Stimulated activated naive B cell treated with anti-CD40 and anti-IgM and Interleukin-4, amounts not matched to agents 10 μg/mL and 1 μg/mL and 100 μg/mL, for 72 hours (primary cell): ENCODE results near the gene LMAN1L.
A peak's percentile ranks its signal among the peaks of the same experiment; 100 is the strongest.

Experiments used
- ATAC-seq, 2 donors: fragments of 150-1000 bp; cut with Tn5 transposase; replicated peaks; 2 replicates each; pipeline ENCODE4 v1.10.0; 2021; ENCODE audit warnings: moderate library complexity in 1 of 2
- DNase-seq: peaks from one replicate; pipeline ENCODE4 v3.0.0; 2021
- H3K27ac Mint-ChIP-seq: one replicate; pipeline ENCODE4 v1.8.0; 2022; ENCODE audit warnings: mild to moderate bottlenecking, mixed read lengths
- H3K27me3 Mint-ChIP-seq, 2 donors: one replicate each; pipeline ENCODE4 v1.8.0; 2022; ENCODE audit warnings: mixed read lengths in 2 of 2
- H3K36me3 Mint-ChIP-seq, 2 donors: one replicate each; pipeline ENCODE4 v1.8.0; 2022; ENCODE audit warnings: mixed read lengths in 2 of 2, mild to moderate bottlenecking in 1 of 2
- H3K4me1 Mint-ChIP-seq, 2 donors: one replicate each; pipeline ENCODE4 v1.8.0; 2022; ENCODE audit warnings: mixed read lengths in 2 of 2, mild to moderate bottlenecking in 1 of 2
- H3K4me3 Mint-ChIP-seq, 2 donors: one replicate each; pipeline ENCODE4 v1.8.0; 2022; ENCODE audit warnings: mild to moderate bottlenecking in 2 of 2, mixed read lengths in 2 of 2, moderate library complexity in 1 of 2
- H3K9me3 Mint-ChIP-seq, 2 donors: one replicate each; pipeline ENCODE4 v1.8.0; 2022; ENCODE audit warnings: mixed read lengths in 2 of 2, mild to moderate bottlenecking in 1 of 2

LMAN1L gene

GRCh38 chr15:74812533-74812932 lies at the start of gene LMAN1L:
LMAN1L (plus strand) TSS chr15:74812835; CDS start chr15:74812855, 20 bp downstream.
- H3K36me3 Mint-ChIP-seq: peaks cover 0 to 4% of the 10 kb centered on the region in 2 donors
- H3K27ac Mint-ChIP-seq: peak within 1 kb of the TSS; percentile 67
- no peak within 1 kb of the TSS for H3K4me3 Mint-ChIP-seq
- DNase-seq: no peak
- peaks cover 22 to 24% of the 10 kb centered on the region in 2 donors for H3K4me1 Mint-ChIP-seq
- no peak for ATAC-seq
- H3K9me3 Mint-ChIP-seq: no peaks in the 10 kb centered on the region
- peaks cover 7 to 9% of the 10 kb centered on the region in 2 donors for H3K27me3 Mint-ChIP-seq

DNA sequence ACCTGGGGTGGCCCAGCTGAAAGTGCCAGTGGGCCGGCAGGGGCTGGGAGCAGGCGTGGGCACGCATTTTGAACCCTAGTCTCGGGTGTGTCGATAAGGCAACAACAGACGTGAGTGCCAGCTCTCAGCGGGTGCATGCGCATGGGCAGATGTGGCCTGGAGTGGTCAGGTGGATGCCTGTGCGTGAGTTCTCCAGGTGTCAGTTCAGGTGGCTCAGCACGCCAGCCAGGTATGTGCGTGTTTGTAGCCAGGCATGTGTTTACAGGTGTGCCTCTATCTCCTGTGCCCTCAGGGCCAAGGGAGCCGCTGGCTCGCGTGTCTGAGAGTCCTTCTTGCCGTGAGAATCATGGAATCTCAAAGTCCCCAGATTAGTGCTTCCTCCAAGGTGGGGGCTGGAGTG lies 49.2 kb upstream of the LMAN1L start:
- Mint-ChIP-seq H3K27me3 (peaks cover 0 to 17% of the 10 kb centered on the region in 2 donors), H3K4me1 (peaks cover 19 to 38% of the 10 kb centered on the region in 2 donors), H3K9me3 (no peaks in the 10 kb centered on the region), H3K27ac (no peak overlapping the region), H3K36me3 (no peaks in the 10 kb centered on the region), H3K4me3 (no peak overlapping the region)
- ATAC-seq (no peak), DNase-seq (no peak)

- H3K27ac Mint-ChIP-seq: no peak overlapping the region
- no peak for ATAC-seq
- H3K4me1 Mint-ChIP-seq: peaks cover 25 to 41% of the 10 kb centered on the region in 2 donors
- H3K36me3 Mint-ChIP-seq: no peaks in the 10 kb centered on the region
- H3K27me3 Mint-ChIP-seq: peaks cover 0 to 14% of the 10 kb centered on the region in 2 donors
- no peaks in the 10 kb centered on the region for H3K9me3 Mint-ChIP-seq
- DNase-seq: no peak
- no peak overlapping the region for H3K4me3 Mint-ChIP-seq
Measured at GRCh38 chr15:74767167-74768098, 45.2 kb upstream of the LMAN1L start.

DNA sequence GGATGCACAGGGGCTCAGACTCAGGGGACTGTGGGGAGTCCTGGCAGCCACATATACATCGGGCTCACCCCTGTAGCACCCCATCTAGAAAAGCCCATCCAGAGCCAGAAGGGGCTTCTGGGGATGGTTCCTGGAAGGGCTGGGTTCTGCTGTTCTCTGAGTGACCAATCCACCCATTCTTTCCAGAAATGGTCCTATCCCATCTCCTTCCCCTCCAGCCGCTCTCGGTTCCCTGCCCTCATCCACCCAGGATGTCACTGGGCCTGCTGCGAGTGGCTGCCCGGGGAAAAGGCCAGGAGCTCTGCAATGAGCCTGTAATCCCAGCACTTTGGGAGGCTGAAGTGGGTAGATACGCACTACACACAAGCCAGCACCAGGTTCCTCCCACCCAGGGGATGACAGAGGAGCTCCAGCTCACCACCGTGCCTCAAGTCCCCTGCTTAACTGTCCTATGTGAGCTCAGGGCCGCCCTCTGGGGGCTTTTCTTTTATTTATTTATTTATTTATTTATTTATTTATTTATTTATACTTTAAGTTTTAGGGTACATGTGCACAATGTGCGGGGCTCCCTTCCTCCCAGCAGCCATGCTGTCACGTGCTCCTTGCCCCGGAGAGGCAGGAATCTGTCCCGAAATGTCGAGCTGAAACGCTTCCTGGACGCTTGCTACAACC lies 44.4 kb upstream of the LMAN1L start:
- H3K27me3 Mint-ChIP-seq: peaks cover 0 to 6% of the 10 kb centered on the region in 2 donors
- no peaks in the 10 kb centered on the region for H3K36me3 Mint-ChIP-seq
- DNase-seq (no peak), ATAC-seq (no peak)
- peak overlapping the region; percentile 51 to 74 for H3K4me3 Mint-ChIP-seq
- peak overlapping the region; percentile 69 for H3K27ac Mint-ChIP-seq
- H3K4me1 Mint-ChIP-seq: peaks cover 28 to 41% of the 10 kb centered on the region in 2 donors
- H3K9me3 Mint-ChIP-seq: no peaks in the 10 kb centered on the region

GRCh38 chr15:74768771-74769342 lies 43.8 kb upstream of the LMAN1L start:
- Mint-ChIP-seq H3K4me1 (peaks cover 34 to 47% of the 10 kb centered on the region in 2 donors), H3K4me3 (peak overlapping the region; percentile 51 to 74), H3K27me3 (peaks cover 0 to 6% of the 10 kb centered on the region in 2 donors), H3K36me3 (no peaks in the 10 kb centered on the region), H3K27ac (peak overlapping the region; percentile 69), H3K9me3 (no peaks in the 10 kb centered on the region)
- DNase-seq (no peak), ATAC-seq (peak; percentile 42 to 51)

DNA sequence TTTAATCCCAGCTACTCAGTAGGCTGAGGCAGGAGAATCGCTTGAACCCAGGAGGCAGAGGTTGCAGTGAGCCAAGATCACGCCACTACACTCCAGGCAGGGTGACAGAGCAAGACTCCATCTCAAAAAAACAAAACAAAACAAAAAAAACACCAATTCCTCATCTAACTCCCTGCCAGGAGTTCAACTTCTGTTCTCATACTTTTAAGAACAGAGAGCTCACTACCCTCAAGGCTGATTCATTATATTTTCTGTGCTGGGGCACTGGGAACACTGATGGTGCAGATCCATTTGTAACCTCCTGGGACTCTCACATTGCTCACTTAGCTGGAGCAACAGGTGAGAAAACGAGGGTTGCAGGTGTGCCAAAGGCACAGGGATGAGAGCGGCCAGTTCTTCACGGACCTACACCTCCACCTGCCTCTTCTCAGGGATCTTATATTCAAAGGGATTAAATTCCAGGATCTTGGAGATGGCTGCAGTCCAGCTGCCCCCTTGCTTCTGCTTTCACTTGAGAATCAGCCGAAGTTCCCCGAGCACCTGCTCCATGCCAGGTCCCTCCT lies 43.1 kb upstream of the LMAN1L start:
- ATAC-seq (no peak), DNase-seq (no peak)
- H3K27me3 Mint-ChIP-seq: peaks cover 0 to 6% of the 10 kb centered on the region in 2 donors

GRCh38 chr15:74770211-74770903 lies 42.3 kb upstream of the LMAN1L start:
- H3K4me1 Mint-ChIP-seq: peaks cover 42 to 62% of the 10 kb centered on the region in 2 donors
- peaks cover 0 to 6% of the 10 kb centered on the region in 2 donors for H3K27me3 Mint-ChIP-seq
- H3K4me3 Mint-ChIP-seq: no peak overlapping the region
- H3K27ac Mint-ChIP-seq: no peak overlapping the region
- H3K36me3 Mint-ChIP-seq: no peaks in the 10 kb centered on the region
- no peaks in the 10 kb centered on the region for H3K9me3 Mint-ChIP-seq
- ATAC-seq (no peak), DNase-seq (no peak)

More for the DNA sequence above, 43.1 kb upstream of the LMAN1L start:
- Mint-ChIP-seq H3K9me3 (no peaks in the 10 kb centered on the region), H3K27ac (no peak overlapping the region), H3K36me3 (no peaks in the 10 kb centered on the region), H3K4me1 (peaks cover 37 to 53% of the 10 kb centered on the region in 2 donors), H3K4me3 (no peak overlapping the region)

- Mint-ChIP-seq H3K9me3 (no peaks in the 10 kb centered on the region), H3K4me1 (peaks cover 68 to 86% of the 10 kb centered on the region in 2 donors), H3K27ac (peak overlapping the region; percentile 86), H3K36me3 (no peaks in the 10 kb centered on the region), H3K27me3 (peaks cover 0 to 6% of the 10 kb centered on the region in 2 donors), H3K4me3 (no peak overlapping the region)
- DNase-seq (no peak), ATAC-seq (no peak)
Measured at GRCh38 chr15:74773329-74773728, 39.3 kb upstream of the LMAN1L start.

DNA sequence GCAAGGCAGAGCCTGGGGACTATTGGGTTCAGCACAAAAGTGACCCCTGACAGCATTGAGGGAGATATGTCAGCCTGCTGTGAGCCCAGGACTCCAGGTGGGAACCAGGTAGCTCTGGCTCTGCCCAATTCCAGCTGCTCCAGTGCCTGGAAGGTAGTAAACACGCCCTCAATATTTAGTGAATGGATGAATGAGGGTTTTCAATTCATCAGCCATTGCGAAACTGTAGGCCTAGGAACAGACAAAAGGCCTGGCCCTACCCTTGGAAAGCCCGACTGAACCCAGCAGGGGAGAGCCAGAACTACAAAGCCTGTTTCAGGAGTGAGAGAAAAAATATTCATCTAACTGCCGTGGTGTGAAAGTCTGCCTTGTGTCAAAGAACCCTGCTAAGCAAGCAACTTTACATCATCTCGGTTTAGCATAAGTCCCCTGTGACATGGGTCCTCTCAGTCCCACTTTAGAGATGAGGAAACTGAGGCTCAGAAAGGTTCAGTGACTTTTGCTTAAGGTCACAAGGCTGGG lies 38.8 kb upstream of the LMAN1L start:
- H3K4me1 Mint-ChIP-seq: peaks cover 69 to 86% of the 10 kb centered on the region in 2 donors
- no peak overlapping the region for H3K4me3 Mint-ChIP-seq
- H3K27me3 Mint-ChIP-seq: peaks cover 0 to 3% of the 10 kb centered on the region in 2 donors
- DNase-seq: no peak
- H3K27ac Mint-ChIP-seq: peak overlapping the region; percentile 86
- no peaks in the 10 kb centered on the region for H3K9me3 Mint-ChIP-seq
- ATAC-seq: no peak
- H3K36me3 Mint-ChIP-seq: no peaks in the 10 kb centered on the region

DNA sequence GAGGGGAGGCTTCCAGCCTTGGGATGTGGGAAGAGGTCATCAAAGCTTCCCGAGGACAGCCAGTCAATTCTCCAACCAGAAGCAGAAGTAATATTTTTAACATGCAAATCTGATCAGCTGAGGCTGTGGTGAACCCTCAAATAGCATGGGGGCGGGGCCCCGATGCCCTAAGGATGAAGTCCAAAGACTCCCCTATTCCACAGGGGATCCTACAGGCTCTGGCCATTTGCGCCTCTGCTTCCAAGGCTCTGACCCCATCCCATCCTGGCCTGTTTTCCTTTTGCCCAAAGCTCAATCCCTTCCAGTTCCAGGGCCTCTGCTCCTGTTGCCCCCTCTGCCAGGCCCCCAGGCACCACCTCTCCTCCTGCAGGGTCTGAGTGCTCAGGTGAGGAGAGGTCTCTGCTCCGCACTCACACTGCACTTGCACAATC lies 37.5 kb upstream of the LMAN1L start:
- DNase-seq (no peak), ATAC-seq (no peak)
- H3K4me1 Mint-ChIP-seq: peaks cover 81 to 95% of the 10 kb centered on the region in 2 donors
- no peaks in the 10 kb centered on the region for H3K27me3 Mint-ChIP-seq
- H3K4me3 Mint-ChIP-seq: peak overlapping the region; percentile 74 to 75
- H3K27ac Mint-ChIP-seq: peak overlapping the region; percentile 97
- no peaks in the 10 kb centered on the region for H3K9me3 Mint-ChIP-seq
- peaks cover 0 to 6% of the 10 kb centered on the region in 2 donors for H3K36me3 Mint-ChIP-seq

GRCh38 chr15:74775894-74776293 lies 36.7 kb upstream of the LMAN1L start:
- H3K36me3 Mint-ChIP-seq: peaks cover 4 to 10% of the 10 kb centered on the region in 2 donors
- peak overlapping the region in 1 of 2 donors; percentile 78 for H3K4me3 Mint-ChIP-seq
- no peaks in the 10 kb centered on the region for H3K27me3 Mint-ChIP-seq
- ATAC-seq (no peak), DNase-seq (no peak)
- peak overlapping the region; percentile 97 for H3K27ac Mint-ChIP-seq
- peaks cover 88 to 100% of the 10 kb centered on the region in 2 donors for H3K4me1 Mint-ChIP-seq
- no peaks in the 10 kb centered on the region for H3K9me3 Mint-ChIP-seq

GRCh38 chr15:74776821-74777768 lies 35.5 kb upstream of the LMAN1L start:
- DNase-seq (peak; percentile 87), ATAC-seq (peak; percentile 74 to 75)
- H3K27ac Mint-ChIP-seq: peak overlapping the region; percentile 97
- H3K27me3 Mint-ChIP-seq: no peaks in the 10 kb centered on the region
- H3K9me3 Mint-ChIP-seq: no peaks in the 10 kb centered on the region
- H3K4me3 Mint-ChIP-seq: peak overlapping the region; percentile 73 to 78
- peaks cover 7 to 11% of the 10 kb centered on the region in 2 donors for H3K36me3 Mint-ChIP-seq
- peaks cover 83 to 96% of the 10 kb centered on the region in 2 donors for H3K4me1 Mint-ChIP-seq
